ENCODE measurements around the gene YAP1.

- TF ChIP-seq CTCF (conservative IDR thresholded peaks at IDR 0.05; ENCODE audit: low read depth, low read length) (no peak), EZH2 (IDR thresholded peaks at IDR 0.05; ENCODE audit: borderline replicate concordance, low read depth, low read length, poor library complexity, severe bottlenecking) (no peak)
These were observed 77.3 kb downstream of the YAP1 start for GRCh38 chr11:102187416-102188151.
